DMS 273 (cell line): ENCODE measurements around the gene NRF1.
"Not testable (repeated sequence)": the region's sequence is repeated elsewhere in the genome, so short reads cannot be mapped to it uniquely, and the experiment has no call there.

Source experiments
- DNase-seq: peaks from one replicate; lab custom pipeline; 2025; ENCODE audit not compliant: unreplicated experiment; lab: John Stamatoyannopoulos, UW

NRF1 gene

DNA sequence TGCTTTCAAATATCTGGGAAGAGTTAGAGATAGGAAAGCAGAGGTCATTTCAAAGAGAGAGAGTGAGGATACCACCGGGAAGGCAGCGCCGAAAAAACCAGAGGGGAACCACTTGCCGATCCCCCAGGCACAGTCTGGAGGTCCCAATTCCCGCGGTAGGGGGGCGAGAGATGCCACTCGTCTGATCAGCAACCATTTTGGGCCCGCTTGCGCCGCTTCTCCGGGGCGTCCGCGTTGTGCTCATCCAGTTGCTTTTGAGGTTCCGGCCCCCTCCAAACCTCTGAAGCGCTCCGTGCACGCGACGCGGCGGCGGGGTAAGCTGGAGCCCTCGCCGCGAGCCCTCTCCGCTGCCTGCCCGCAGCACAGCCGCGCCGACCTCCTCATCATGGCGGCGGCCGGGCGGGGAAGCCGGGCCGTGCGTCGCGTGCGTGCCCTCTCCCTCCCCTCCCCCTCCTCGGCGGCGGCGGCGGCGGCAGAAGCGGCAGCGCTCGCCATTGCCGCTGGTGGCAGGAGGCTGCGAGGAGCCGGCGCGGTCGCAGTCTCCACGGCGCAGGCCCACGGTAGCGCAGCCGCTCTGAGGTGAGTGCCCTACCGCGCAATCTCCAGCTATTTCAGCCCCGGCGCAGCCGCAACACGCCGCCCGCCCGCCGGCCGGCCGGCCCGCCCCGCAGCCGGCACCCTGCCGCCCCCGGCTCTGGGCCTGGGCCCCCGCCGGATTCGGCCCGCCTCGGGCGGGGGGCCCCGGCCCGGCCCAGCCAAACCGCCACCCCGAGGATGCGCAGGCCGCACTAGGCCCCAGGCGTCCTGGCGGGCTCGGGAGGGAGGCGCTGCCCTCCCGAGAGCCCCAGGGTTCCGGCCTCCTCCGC is at the start of gene NRF1:
Gene NRF1, plus strand, starts transcription at position 475 of the 866 bp plus-strand sequence. CDS start 45,632 bp downstream, outside the sequence.
- DNase-seq = peak; percentile 97

DNA sequence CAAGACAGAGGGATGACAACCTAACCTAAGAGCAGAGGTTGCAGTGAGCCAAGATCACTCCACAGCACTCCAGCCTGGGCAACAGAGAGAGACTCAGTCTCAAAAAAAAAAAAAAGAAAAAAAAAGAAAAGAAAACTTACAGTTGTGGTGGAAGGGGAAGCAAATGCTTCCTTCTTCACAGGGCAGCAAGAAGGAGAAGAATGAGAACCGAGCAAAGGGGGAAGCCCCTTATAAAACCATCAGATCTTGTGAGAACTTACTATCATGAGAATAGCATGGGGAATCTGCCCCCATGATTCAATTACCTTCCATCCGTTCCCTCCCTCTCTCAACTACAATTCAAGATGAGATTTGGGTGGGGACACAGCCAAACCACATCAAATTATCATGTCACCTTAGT is 45.2 kb upstream of the NRF1 start:
- not testable (repeated sequence) for DNase-seq

DNA sequence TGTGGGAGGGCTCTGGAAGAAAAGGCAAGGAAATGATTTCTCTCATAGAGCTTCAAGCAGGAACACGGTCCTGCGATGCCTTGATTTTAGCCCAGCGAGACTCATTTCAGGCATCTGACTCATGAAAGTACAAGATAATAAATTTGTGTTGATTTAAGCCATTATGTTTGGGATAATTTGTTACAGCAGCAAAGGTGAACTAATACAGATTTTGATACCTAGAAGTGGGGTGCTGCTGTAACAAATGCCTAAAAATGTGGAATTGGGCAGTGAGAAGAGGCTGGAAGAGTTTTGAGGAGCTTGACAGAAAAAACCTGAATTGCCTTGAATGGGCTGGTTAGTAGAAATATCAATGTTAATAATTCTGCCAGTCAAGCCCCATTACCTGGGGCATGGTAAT is 44.1 kb upstream of the NRF1 start:
- DNase-seq = no peak

- no peak for DNase-seq
Measured at GRCh38 chr7:129568240-129568639, 43.3 kb upstream of the NRF1 start.

GRCh38 chr7:129569326-129569725 is 42.2 kb upstream of the NRF1 start:
- no peak for DNase-seq

- DNase-seq = no peak
Measured at GRCh38 chr7:129569811-129570215, 41.7 kb upstream of the NRF1 start.

DNA sequence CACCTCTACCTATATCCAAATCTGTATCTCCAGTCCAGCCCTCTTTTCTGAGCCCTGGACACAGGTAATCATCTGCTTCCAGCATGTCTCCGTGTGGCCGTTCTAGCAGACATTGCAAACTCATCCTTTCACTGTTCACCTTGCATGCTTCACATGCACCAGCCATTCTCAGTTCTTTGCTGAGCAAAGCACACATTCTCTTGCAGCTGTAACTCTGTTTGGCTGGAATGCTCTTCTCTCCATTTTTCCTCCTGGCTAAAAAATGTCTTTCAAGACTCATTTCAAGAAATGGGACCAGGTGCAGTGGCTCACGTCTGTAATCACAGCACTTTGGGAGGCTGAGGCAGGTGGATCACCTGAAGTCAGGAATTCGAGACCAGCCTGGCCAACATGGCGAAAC is 40.3 kb upstream of the NRF1 start:
- no peak for DNase-seq

GRCh38 chr7:129572205-129572604 is 39.3 kb upstream of the NRF1 start:
- DNase-seq = no peak

DNA sequence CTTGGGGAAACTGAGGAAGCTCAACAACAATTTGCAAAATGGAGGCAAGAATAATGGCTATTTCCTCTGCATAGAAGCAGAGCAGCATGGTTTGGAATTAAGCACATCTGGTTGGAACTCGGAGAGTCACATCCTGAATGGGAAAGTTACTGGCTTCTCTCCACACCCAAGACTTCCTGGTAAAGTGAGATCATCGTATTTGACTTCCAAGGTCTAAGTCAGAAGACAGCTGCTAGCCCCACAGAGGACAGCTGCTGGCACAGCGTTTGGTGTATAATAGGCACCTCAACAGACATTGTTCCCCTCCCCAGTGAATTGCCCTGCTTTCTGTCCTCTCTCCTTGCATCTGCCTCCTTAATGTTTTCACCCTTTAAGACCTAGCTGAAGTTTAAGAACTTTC is 37.0 kb upstream of the NRF1 start:
- DNase-seq = peak; percentile 94

- DNase-seq = no peak
Measured at GRCh38 chr7:129575699-129576098, 35.8 kb upstream of the NRF1 start.

DNA sequence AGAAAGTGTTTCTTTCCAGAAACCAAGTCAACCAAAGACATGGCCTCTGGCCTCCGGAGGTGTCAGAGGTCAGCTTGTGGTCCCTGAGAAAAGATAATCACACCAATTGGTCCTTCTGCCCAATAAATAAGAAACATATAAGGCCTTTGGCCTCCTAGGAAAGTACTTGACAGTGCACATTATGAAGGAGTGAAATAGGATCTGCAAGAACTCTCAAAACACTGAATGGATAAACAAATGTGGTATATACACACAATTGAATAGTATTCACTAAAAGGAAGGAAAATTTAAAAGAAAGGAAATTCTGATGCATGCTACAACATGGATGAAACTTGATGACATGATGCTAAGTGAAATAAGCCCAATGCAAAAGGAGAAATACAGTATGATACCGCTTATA is 35.4 kb upstream of the NRF1 start:
- no peak for DNase-seq

GRCh38 chr7:129578829-129579228 is 32.7 kb upstream of the NRF1 start:
- no peak for DNase-seq

DNA sequence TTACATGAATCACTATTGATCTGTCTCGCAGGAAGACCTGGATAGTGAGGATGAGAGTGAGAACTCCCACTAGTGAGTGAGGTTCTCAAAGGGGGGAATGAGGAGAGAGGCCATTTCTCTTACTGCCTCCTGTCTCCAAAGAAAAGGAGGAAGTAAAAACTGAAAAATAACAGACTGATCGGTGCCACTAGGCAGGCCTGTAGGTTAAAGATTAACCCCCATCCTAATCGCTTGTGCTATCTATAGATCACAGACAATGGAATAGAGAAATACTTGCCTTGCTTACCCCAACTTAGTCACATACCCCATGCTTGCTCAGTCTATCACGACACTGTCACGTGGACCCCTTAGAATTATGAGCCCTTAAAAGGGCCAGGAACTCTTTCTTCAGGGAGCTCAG is 25.3 kb upstream of the NRF1 start:
- not testable (repeated sequence) for DNase-seq

- DNase-seq = no peak
Measured at GRCh38 chr7:129588268-129588667, 23.3 kb upstream of the NRF1 start.

- no peak for DNase-seq
Measured at GRCh38 chr7:129591868-129592267, 19.7 kb upstream of the NRF1 start.

GRCh38 chr7:129596386-129596785 is 15.1 kb upstream of the NRF1 start:
- not testable (repeated sequence) for DNase-seq

DNA sequence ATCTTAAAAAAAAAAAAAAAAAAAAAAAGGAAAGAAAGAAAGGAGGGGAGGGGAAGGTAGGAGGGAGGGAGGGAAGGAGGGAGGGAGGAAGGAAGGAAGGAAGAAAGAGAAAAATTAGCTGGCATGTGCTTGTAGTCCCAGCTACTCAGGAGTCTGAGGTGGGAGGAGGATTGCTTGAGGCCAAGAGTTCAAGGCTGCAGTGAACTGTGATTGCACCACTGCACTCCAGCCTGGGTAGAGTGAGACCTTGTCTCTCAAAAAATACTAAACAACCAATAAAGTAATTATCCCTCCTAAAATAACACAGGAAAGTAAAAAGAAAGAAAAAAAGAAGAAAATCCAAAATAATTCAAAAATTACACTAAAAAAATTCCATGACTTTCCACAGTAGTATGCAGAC is 13.8 kb upstream of the NRF1 start:
- DNase-seq = no peak

DNA sequence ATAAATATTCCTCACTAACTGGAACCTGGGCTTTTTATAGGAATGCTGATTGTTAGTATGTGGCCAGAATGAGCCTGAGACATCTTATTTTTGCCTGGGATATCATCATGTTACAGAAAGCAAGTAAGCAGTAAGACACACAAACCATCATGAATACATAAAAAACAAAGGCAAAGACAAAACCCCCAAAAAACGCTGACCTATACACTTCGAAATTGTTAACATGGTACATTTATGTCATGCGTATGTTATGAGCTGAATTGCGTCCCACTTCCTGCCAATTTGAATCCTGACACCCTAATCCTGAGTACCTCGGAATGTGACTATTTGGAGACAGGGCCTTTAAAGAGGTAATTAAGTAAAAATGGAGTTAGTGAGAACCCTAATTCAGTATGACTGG is 12.3 kb upstream of the NRF1 start:
- no peak for DNase-seq

DNA sequence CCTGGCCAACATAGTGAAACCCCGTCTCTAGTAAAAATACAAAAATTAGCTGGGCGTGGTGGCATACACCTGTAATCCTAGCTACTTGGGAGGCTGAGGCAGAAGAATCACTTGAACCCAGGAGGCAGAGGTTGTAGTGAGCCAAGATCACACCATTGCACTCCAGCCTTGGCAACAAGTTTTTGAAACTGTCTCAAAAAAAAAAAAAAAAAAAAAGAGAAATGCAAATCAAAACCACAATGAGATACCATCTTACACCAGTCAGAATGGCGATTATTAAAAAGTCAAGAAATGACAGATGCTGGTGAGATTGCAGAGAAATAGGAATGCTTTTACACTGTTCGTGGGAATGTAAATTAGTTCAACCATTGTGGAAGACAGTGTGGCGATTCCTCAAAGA is 7.9 kb upstream of the NRF1 start:
- not testable (repeated sequence) for DNase-seq

DNA sequence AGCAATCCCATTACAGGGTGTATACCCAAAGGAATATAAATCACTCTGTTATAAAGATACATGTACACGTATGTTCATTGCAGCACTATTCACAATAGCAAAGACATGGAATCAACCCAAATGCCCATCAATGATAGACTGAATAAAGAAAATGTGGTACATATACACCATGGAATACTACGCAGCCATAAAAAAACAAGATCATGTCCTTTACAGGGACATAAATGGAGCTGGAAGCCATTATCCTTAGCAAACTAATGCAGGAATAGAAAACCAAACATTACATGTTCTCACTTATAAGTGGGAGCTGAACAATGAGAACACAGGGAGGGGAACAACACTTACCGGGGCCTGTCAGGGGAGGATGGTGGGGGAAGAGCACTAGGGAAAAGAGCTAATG is 7.5 kb upstream of the NRF1 start:
- DNase-seq = not testable (repeated sequence)

- peak; percentile 48 for DNase-seq
Measured at GRCh38 chr7:129604713-129605437, 6.6 kb upstream of the NRF1 start.

DNA sequence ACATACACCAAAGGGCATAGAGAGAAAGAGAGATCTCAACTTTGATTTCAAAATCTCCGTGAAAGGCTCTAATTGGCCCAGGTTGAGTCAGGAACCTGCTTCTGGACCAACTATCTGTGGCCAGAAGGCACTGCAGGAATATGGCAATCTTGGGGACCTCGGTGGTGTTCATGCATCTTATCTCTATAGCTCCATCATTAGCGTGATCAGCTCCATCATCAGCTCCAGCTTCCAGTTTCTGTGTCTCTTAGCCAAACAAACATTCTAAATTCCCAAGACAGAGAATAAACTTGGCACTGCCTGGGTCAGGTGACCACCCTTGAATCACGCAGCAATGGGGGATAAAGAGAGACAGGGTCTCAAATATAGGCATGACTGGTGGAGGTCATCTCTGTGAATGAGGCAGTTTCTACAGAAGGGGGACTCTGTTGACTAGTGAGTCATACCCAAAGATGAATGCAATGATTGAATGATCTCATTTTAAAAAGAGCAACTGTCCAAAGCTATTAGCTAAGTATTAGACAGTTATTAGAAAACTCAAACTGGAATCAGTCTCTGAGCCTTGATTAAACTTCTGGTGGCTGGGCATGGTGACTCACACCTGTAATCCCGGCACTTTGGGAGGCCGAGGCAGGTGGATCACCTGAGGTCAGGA is 5.4 kb upstream of the NRF1 start:
- no peak for DNase-seq
